NCI-H1417 (cell line): ENCODE measurements around the gene DNAH5.
"Not testable (repeated sequence)": the region's sequence is repeated elsewhere in the genome, so short reads cannot be mapped to it uniquely, and the experiment has no call there.

Source experiments
- DNase-seq, 3 experiments: peaks; one replicate each; lab custom pipeline; 2025; lab: John Stamatoyannopoulos, UW

DNAH5 gene

DNA sequence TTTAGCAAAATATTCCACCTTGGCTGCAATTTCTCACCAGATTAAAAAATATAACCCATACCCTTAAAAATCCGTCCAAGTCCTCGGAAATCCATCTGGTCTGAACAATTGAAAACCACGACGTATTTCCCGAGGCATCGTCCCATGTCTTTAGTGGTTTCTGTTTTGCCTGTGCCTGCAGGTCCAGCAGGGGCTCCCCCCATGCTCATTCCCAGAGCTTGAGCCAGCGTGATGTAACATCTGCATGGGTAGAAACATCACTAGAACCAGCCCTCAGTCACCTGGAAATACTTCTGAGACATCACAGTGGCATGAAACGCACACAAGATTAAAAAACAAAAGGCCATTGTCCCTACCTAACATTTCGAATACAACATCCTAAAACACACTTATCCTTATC is 114.0 kb downstream of the DNAH5 start:
- DNase-seq = no peak

DNA sequence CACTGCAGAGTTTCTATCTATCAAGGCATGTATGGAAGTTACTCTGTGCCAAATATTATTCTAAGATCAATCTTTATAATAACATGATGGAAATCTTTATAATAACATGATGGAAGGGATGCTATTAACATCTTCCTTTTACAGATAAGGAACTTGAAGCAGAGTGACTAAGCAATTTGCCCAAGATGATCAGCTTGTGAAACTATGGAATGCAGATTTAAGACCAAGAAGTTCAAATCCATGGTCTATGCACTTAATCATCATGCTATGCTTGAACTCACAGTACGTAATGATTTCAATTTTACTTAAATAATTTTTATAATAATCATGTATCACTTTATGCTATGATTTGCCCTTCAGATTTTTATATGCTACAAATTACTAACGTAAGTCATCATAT is 123.1 kb downstream of the DNAH5 start:
- DNase-seq = no peak

DNA sequence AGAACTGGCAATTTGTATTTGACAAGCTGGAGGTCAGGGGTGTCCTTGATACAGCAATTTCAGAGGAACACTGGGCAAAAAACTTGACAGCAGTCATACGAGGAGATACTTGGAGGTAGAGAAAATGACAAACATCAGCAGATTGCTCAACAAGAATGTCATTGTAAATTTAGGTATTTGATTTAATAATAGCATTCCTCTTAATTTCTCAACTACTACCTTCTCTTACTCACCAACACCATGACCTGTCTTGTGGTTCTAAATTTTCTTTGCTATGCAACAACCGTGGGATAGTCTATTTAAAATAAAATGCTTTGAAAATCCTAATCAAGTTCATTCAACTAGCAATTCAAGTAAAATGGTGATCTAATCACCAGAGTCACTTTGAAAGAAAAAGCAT is 128.4 kb downstream of the DNAH5 start:
- no peak for DNase-seq

DNA sequence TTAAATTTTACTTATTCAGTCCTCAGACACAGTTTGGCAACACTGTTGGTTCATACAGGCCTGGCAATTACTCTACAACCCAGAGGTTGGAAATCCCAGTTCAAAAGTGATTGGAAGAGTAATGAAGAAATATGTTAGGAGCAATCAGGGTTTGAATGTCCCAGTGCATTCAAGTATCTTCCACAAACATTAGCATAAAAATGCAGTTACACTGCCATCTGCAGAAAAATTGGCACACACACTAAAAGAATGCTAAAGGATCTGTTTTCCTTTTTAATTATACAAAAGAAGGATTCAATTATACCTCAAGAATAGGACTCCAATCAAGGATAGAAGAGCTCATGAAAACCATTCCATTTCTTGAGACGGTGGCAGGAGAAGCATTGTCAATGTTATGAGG is 130.2 kb downstream of the DNAH5 start:
- DNase-seq = no peak

DNA sequence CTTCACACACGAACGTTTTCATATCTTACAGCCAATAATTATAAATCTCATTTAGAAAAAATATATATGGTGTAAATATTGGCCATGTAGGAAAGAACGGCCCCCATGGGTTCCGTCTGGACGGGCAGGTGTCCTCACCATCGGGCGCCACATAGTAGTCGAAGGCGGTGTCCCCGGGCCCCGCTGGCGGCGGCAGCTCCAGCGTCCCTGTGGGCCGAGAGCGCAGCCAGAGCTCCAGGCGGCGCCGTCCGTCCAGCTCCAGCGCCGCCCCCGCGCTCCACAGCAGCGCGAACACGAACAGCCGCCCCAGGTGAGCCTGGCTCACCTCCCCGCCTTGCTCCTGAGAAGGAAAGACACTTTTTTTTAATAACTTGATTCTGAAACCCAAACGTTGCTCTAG is 134.6 kb downstream of the DNAH5 start:
- DNase-seq = no peak

DNA sequence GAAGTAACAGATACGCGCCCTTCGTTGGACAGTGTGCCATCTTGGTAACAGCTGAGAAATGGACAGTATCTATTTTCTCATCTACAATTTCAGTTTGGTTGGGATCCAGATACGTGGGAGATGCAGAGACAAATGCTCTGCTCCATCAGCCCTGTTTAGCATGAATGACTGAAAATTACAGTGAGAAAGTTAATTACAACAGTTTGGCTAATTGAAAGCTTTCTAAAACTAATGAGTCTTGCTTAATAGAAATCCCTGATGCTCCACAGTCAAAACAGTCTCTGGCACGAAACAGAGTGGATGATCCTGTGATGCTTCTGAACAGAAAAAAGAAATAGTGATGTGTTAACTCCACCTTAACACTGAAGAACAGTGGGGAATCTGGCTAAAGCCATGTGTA is 140.2 kb downstream of the DNAH5 start:
- no peak for DNase-seq

DNA sequence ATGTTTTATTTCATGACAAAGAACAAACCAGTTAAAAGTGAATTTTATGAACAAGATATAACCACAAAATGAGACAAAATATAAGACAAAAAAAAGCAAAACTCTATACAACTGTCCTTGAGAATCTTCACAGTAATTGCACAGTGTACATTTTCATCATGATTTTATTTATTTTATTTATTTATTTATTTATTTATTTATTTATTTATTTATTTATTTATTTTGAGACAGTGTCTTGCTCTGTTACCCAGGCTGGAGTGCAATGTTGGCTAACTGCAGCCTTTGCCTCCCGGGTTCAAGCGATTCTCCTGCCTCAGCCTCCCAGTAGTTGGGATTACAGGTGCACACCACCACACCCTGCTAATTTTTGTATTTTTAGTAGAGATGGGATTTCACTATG is 145.9 kb downstream of the DNAH5 start:
- not testable (repeated sequence) for DNase-seq

DNA sequence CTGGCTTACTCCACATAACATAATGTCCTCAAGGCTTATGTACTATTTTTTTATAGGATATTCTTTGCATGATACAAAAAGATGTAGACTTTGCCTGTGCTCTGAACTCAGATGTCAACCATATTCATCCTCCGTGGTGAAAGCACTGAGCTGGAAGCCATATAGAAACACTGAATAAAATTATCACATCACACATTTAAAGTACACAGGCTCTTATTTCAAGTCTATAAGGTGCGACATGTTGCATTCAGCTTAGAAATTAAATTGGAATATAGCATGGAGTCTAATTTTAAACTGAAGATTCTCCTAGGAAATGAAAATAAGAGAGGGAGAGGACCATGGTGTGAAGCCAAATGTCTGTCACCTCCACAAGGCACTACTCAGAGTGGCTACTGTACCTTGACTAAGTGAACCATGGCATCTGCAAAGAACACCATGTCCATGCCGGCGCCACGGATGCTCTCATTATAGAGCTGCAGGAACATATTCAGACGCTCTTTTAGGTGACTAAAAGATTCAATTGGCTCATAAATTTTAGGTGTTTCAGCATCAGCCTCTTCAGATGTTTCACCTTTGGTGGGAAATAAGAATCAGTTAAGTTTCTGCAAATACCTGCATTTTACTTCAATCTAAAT is 158.6 kb downstream of the DNAH5 start:
- DNase-seq = no peak

DNA sequence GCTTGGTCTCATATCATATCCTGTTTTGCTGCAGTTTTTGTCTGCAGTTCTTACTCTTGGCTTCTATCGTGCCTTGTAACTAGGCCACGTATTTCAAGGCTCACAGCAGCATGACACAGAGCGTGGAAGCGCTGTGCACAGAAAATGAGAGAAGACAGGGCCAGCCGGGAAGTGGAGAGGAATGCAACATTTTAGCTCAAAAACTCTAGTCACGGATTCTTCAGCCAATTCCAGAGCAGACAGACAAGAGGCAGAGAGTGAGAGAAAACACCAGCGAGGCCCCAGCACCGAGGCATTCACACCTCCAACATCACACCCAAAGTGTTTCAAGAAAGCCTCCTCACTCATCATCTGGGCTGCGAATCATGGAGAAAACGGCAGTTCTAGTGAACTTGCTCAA is 160.8 kb downstream of the DNAH5 start:
- DNase-seq = no peak

DNA sequence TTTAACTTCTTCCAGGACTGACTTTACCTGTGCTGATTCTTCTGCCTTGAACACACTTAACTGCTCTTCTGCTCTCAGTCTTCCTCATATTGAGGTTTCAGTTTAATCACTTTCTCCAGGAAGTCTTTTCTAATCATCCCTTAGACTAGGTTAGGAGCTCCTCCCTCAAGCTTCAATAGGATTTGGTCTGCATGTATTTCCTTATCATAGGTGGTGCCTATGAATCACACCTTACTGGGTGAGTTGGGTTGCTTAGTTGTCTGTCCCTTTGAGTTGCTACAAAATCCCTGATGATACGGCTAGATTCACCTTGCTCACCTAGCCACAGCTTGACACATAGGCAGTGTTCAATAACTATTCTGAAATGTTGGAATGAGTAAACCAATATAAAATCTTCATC is 164.4 kb downstream of the DNAH5 start:
- no peak for DNase-seq

DNA sequence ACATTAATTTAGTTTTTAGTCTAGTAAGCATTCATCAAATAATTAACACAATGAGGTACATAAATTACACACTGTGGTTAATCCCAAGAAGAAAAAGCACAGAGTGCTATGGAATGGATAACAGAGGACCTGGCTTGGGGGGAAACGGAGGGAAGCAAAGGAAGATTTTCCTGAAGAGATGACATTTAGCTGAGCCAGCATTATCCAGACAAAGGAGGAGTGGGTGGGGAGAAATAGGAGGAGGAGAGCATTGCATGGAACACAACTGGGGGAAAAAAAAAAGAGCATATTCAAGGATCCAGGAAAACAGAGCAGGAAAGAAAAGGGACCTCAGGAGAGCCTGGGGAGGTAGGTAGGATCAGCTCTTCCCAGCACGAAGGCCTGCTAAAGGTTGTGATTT is 170.8 kb downstream of the DNAH5 start:
- DNase-seq = no peak

DNA sequence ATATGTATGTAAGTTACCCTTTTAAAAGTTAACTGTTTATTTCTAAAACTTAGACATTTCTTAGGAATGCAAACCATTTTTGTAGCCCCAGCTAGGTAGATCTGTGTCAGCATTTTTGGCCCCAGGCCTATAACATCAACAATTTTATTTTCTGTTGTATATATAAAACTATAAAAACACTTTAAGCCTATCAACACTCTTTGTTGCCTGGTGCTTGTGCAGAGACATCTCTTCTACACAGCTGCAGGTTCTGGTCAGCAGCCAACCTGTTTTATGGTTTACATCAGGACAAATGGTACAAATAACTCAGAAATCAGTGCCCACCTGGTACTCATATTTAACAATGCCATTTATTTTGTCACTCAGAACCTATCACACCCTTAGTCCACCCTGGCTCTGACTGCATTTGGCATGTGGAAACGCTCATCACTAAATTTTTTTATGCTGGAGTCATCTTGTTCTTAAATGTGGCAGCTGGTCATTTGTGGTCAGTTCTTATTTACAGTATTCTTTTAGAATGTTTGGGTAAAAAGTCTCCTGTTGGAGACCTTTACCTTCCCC is 173.4 kb downstream of the DNAH5 start:
- DNase-seq = no peak

DNA sequence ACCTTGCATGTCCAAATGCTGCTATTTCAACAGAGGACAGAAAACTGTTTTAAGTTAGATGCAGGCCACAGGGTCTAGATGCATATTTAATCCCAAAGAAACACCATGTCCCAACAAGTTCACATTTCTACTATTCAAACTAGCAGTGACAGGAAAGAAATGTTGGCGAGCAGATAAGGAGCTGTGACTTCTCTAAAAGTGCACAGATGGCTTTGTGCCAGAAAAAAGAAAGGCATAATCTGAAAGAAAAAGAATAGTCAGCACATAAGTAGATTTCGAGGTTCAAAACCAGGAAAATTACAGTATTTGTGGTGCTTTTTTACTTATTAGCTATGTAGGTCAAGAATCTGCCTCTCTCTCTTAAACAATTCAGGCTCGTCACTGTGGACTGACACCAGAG is 178.3 kb downstream of the DNAH5 start:
- DNase-seq = no peak

DNA sequence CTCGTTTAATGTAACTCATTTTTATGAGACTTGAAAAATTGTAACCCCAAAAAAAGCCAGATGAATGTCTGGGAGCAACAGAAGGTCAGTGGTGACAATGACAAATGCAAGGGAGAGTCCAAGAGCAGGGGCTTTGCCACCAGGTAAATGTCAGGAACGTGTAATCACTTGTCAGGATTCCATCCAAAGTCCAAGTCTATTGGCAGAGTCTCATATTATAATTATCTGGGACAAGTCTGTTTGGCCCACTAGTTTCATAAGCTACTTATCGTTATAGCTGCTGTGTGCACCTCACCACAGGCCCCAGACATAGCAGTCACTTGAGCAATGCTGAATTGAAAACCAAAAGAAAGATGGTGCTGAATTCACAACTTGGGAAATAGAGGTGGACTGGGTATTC is 180.8 kb downstream of the DNAH5 start:
- no peak for DNase-seq

DNA sequence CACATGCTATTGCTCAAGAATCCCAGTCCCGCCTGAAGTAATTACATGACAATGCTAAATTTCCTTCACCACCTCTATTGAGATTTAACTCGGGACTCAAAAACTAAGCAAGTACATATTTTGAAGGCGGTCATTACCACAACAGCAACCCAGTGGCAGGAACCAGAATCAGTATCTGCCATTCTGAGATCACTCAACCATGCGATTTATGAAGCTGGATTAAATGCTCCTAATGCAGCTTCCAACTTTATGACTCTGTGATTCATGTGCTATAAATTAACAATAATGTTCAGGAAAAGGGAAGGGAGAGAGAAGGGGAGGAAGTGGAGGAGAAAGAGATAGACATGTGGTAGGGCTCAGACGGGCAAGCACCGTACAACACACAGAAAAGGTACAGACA is 194.7 kb downstream of the DNAH5 start:
- no peak for DNase-seq

DNA sequence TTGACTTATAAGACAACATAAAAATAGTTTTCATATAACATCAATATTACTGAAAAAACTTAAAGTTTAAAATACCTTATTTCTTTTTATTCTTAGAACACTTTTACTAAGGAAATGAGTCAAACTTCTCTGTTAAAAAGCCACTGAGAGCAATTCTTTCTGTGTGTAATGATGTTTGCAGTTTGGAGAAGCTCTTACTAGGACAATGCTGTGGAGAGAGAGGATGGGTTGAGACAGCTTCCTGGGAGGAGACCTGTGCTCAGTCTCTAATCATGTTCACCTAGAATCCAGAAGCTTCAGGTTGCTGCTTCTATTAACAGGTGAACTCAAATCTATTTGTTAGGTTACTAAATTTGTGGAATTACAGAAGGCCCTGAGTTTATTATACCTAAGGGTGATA is 198.5 kb downstream of the DNAH5 start:
- DNase-seq = no peak

DNA sequence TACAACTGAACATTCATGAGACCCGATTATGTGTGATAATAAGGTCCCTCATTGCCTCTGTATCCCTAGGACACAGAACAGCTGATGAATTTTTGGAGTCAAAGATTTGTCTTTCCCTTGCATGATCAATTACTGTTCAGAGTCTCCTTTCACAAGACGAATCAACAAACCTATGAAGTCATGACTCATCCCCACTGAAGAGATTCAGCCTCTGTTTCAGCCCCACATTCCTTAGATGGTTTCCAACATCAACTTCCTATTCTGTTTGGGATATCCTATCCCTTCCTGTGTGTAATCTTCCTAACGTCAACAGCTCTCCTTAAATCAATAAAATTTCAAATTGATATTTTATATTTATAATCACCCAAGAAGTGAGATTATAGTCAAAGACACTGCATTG is 199.0 kb downstream of the DNAH5 start:
- DNase-seq = no peak

DNA sequence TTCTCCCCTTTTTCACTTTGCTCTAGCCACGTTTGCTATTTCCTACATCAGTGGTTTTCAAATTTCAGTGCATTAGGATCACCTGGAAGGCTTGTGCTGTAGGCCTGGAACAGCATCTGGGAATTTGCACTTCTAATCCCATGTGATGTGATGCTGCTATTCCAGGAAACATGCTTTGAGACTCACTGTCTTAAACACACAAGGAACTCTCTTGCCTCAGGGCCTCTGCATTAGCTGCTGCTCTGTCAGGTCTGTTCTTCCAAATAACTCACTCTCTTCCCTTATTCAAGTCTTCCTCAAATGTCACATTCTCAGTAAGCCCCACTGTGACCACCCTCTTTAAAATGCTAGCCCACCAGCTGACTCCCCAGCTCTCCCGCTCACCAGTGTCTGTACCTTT is 204.0 kb downstream of the DNAH5 start:
- no peak for DNase-seq

DNA sequence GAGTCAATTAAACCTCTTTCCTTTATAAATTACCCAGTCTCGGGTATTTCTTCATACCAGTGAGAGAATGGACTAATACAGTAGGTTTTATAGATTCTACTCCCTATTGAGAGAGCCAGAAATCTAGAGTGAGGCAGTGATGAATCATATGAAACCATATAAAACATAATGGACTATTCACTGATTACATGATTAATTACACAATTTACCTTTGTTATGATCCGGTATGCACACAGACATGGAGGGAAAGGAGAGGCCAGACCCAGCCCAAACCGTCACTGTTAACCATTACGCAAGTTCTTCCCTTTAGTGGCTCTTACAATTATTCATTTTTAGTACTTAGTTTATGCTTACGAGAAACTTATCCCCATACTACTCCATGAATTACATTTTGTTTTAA is 205.0 kb downstream of the DNAH5 start:
- no peak for DNase-seq

DNA sequence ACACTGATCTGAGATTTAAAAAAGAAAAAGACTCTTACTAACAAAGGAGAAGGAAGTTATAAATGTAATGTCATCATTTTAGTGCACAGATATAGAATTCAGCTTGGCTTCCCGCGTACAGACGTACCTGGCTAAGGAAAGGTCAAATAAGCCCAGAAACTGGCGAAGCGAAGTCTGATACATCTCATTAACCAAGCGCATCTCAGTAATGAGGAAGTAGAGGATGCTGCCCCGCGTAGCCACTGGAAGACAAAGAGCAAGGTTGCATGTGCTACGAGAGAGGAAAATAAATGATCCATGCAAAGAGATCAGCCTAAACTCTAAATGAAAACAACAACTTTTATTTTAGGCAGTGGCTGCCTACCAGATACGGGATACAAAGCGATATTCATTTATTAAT is 208.8 kb downstream of the DNAH5 start:
- no peak for DNase-seq

DNA sequence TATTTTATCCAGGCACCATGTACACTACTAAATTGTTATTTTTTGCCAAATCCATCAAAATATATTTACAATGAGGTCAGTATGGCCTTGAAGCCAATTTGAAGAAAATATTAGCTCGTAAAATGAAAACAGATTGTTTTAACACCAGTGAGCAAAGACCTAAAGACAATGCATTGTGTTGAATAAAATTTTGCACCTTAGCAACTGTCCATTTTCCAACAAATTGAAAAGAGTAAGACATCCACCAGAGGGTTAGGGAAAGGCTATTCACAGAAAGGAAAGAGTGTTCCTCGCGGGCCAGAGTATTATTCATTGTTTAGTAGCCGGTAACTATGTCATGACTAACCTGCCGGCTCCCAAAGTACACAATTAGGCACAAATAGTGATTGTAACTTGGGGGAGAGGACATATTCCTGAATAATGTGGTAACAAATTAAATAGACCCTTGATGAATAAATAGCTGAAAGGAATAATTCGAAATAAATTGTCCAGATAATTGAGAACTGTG is 213.3 kb downstream of the DNAH5 start:
- no peak for DNase-seq

DNA sequence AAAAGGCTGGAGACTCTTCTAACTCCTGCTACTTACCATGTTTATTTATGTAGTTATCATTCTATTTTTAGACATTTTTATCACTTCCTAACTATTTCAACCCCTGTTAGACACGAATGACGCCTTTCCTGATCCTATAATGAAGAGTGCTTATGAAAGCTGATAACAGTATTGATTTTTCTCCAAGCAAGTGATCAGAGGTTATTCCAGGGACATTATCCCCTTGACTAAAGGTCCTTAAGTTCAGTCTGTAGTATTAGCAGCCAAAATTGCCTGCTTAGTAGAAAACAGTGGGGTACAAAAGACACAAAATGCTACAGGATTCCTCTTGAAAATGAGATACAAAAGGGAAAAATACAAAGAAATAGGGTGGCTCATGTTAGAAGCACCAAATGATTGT is 235.6 kb downstream of the DNAH5 start:
- DNase-seq = no peak

DNA sequence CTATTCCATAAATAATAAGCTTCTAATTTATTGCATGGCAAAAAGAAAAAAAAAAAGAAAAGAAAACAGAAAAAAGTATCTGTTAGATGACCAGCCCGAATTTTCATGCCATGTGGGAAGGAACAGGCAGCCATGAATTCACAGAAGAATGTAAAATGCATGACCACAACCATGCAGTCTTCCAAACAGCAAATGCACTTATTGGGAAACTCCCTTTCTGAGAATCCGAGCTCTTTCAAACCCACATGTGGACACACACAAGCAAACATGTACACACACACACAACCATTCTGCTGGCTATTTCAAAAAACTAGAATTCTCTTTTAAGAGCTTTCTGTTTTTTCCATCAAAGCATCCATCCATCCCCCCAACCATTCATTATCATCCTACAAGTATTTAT is 236.1 kb downstream of the DNAH5 start:
- no peak for DNase-seq

DNA sequence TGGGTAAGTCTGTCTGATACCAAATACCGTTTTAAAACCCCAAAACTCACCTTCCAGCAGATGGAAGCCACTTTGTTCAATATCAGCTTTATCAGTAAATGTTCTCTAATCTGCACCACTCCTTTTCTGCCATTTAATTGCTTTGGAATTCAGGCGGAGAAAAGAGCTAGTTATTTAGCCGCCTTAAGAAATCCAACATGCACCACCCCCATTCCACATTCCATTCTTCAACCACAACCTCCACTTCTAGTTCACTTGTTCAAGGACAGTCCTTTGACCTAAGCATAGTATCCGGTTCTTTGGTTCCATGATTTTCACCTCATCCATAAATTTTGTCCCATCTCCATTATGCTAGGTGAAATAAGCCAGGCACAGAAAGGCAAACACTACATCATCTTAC is 240.1 kb downstream of the DNAH5 start:
- DNase-seq = no peak
